ENCODE data around the gene ACOXL. TPM values are rescaled to one million over a fixed set of nuclear protein-coding genes. Genes with fewer than 3 reads are reported as not detected.

ACOXL gene
- total RNA-seq, 1 donor from 2014 or later, result not detected

DNA sequence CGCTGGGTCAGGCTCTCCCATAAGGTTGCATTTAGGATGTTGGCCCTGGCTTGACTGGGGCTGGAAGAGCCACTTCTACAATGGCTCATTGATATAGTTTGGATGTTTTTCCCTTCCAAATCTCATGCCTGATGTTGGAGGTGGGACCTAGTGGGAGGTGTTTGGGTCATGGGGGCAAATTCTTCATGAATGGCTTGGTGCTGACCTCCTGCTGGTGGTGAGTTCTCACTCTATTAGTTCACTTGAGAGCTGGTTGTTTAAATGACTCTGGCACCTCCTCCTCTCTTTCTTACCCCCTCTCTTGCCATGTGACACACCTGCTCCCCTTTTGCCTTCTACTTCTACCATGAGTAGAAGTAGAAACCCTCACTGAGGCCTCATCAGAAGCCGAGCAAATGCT lies 20.5 kb downstream of the ACOXL start:
- Mint-ChIP-seq H3K9me3 (no peaks in the 10 kb centered on the region), H3K27me3 (ENCODE audit: low read depth) (peaks cover 14% of the 10 kb centered on the region), H3K4me3 (no peak overlapping the region), H3K36me3 (ENCODE audit: low read depth) (no peaks in the 10 kb centered on the region), H3K27ac (ENCODE audit: unreplicated experiment) (no peak overlapping the region), H3K4me1 (no peaks in the 10 kb centered on the region)
- TF ChIP-seq, protein P1, sequence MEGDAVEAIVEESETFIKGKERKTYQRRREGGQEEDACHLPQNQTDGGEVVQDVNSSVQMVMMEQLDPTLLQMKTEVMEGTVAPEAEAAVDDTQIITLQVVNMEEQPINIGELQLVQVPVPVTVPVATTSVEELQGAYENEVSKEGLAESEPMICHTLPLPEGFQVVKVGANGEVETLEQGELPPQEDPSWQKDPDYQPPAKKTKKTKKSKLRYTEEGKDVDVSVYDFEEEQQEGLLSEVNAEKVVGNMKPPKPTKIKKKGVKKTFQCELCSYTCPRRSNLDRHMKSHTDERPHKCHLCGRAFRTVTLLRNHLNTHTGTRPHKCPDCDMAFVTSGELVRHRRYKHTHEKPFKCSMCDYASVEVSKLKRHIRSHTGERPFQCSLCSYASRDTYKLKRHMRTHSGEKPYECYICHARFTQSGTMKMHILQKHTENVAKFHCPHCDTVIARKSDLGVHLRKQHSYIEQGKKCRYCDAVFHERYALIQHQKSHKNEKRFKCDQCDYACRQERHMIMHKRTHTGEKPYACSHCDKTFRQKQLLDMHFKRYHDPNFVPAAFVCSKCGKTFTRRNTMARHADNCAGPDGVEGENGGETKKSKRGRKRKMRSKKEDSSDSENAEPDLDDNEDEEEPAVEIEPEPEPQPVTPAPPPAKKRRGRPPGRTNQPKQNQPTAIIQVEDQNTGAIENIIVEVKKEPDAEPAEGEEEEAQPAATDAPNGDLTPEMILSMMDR (conservative IDR thresholded peaks at IDR 0.05), result no peak
- DNase-seq (ENCODE audit: low read depth, low spot score), result no peak

DNA sequence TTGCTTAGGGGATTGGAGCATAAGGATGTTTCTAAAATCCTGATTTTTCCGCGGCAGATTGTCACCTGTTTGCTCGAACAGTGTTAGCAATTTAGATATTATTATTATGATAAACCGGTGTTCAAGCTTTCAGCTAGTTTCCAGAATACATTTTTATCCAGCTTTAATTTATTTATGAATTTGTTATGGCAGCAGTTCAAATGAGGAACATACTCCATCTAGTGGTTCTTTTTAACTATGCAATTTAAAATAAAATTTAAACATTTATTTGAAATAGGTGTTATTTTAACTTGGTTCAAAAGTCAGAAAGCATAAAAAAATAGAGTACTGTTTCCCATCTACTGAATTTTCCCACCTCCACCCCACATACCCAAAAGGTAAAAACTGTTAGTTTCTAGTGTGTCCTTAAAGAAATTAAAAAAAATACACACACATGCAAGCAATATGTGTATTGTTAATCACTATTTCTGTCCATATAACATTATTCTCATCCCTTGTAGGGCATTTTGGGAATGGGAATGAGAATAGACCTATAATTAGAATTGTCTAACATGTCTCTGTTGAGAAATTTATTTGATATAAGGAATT lies 23.2 kb downstream of the ACOXL start:
- Mint-ChIP-seq H3K4me1 (no peaks in the 10 kb centered on the region), H3K36me3 (ENCODE audit: low read depth) (peaks cover 2% of the 10 kb centered on the region), H3K27me3 (ENCODE audit: low read depth) (peaks cover 4% of the 10 kb centered on the region), H3K27ac (ENCODE audit: unreplicated experiment) (no peak overlapping the region), H3K9me3 (peaks cover 11% of the 10 kb centered on the region), H3K4me3 (no peak overlapping the region)
- TF ChIP-seq, protein P1 (conservative IDR thresholded peaks at IDR 0.05), result peak; percentile 85
- DNase-seq (ENCODE audit: low read depth, low spot score), result no peak

DNA sequence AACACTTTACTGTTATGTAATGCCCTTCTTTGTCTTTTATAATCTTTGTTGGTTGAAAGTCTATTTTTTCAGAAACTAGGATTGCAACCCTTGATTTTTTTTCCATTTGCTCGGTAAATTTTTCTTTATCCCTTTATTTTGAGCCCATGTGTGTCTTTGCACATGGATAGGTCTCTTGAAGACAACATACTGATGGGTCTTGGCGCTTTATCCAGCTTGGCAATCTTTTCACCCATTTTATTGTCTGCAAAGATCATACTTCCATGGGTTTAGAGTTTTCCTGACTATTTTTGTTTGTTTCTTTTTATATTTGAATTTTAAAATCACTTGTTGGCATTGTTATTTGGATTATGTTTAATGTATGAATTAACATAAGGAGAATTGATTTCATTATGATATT lies 27.0 kb downstream of the ACOXL start:
- Mint-ChIP-seq H3K36me3 (ENCODE audit: low read depth) (peaks cover 3% of the 10 kb centered on the region), H3K9me3 (peaks cover 17% of the 10 kb centered on the region)
- TF ChIP-seq, protein P1 (conservative IDR thresholded peaks at IDR 0.05), result no peak

DNA sequence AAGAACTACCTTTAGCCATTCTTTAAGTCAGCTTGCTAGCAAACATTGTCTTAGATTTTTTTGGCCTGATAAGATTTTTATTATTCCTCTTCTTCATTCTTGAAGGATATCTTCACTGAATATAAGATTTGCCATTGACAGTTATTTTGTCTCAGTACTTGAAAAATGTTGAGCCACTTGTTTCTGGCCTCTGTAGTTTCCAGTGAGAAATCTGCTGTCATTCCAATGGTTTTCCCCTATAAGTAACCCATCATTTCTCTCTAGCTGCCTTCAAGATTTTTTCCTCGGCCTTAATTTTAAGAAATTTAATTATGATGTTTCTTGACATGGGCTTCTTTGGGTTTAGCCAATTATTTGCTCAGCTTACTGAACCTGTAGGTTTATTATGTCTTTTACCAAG lies 32.6 kb downstream of the ACOXL start:
- peaks cover 3% of the 10 kb centered on the region for H3K36me3 Mint-ChIP-seq (ENCODE audit: low read depth)
- no peak overlapping the region for H3K4me3 Mint-ChIP-seq
- no peak overlapping the region for H3K27ac Mint-ChIP-seq (ENCODE audit: unreplicated experiment)
- TF ChIP-seq, protein P1 (conservative IDR thresholded peaks at IDR 0.05), result no peak
- peaks cover 10% of the 10 kb centered on the region for H3K9me3 Mint-ChIP-seq
- H3K4me1 Mint-ChIP-seq, result peaks cover 9% of the 10 kb centered on the region
- no peak for DNase-seq (ENCODE audit: low read depth, low spot score)
- no peaks in the 10 kb centered on the region for H3K27me3 Mint-ChIP-seq (ENCODE audit: low read depth)

More for the DNA sequence above, 27.0 kb downstream of the ACOXL start:
- DNase-seq (ENCODE audit: low read depth, low spot score), result no peak
- Mint-ChIP-seq H3K4me1 (no peaks in the 10 kb centered on the region), H3K27me3 (ENCODE audit: low read depth) (peaks cover 4% of the 10 kb centered on the region), H3K4me3 (no peak overlapping the region), H3K27ac (ENCODE audit: unreplicated experiment) (no peak overlapping the region)

DNA sequence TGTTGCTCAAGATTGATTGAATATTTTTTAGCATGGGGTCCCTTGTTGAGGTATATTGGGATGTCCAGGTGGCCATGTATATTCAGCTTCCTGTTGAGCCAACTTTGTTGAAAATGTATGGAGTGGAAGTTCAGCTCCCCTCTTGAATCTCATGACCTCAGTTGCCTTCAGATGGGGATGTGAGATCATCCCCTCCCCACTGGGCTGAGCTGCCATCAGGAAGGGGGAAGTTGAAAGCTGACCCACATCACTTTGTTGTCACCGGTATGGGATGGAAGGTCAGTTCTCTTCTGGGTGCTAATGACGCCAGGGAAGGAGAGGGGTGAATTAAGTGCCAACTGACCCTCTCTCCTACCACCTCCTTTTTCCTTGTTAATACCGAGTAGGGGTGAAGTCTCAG lies 33.9 kb downstream of the ACOXL start:
- no peak for DNase-seq (ENCODE audit: low read depth, low spot score)
- TF ChIP-seq, protein P1 (conservative IDR thresholded peaks at IDR 0.05), result no peak
- H3K9me3 Mint-ChIP-seq, result peaks cover 7% of the 10 kb centered on the region
- no peaks in the 10 kb centered on the region for H3K27me3 Mint-ChIP-seq (ENCODE audit: low read depth)
- no peaks in the 10 kb centered on the region for H3K36me3 Mint-ChIP-seq (ENCODE audit: low read depth)
- no peak overlapping the region for H3K4me3 Mint-ChIP-seq
- H3K27ac Mint-ChIP-seq (ENCODE audit: unreplicated experiment), result no peak overlapping the region
- H3K4me1 Mint-ChIP-seq, result peaks cover 9% of the 10 kb centered on the region

All from neural crest cell (in vitro differentiated cells).